ENCODE measurements around the gene HSF2. TPM values are rescaled to one million over a fixed set of nuclear protein-coding genes. Genes with fewer than 3 reads are reported as not detected.

HSF2 gene
- total and polyA plus RNA-seq, 2 of the 13 experiments (the other 11 are each of a cell fraction or from before 2014, with no cell fraction given), result 24.8 to 26.4 TPM

GRCh38 chr6:122363769-122364483, 35.5 kb upstream of the HSF2 start:
- 17% methylated on average over 3 of the region's 6 CpGs for WGBS (ENCODE audit: low lambda C conversion rate)
- FAIRE-seq (no peak), ATAC-seq (no peak), DNase-seq (ENCODE audit: low spot score) (no peak)
- Histone ChIP-seq H3K4me3 (replicated peaks in 1 of 3; ENCODE audit: insufficient read depth in 1 of 3, low read depth in 2 of 3, low read length in 3 of 3) (no peak overlapping the region), H3K9me3 (ENCODE audit: low read length) (no peaks in the 10 kb centered on the region), H3K4me2 (ENCODE audit: low read depth, low read length) (no peak overlapping the region), H3K27me3 (ENCODE audit: control insufficient read depth in 1 of 2, insufficient read depth in 2 of 2, low read length in 2 of 2) (no peaks in the 10 kb centered on the region; a peak in 1 of 5 replicates), H4K20me1 (ENCODE audit: insufficient read depth, low read length) (no peaks in the 10 kb centered on the region), H3K9ac (ENCODE audit: insufficient read depth, low read depth, low read length) (no peak overlapping the region), H3K79me2 (ENCODE audit: insufficient read depth, low read length) (no peaks in the 10 kb centered on the region), H3K36me3 (replicated peaks in 1 of 2; ENCODE audit: control insufficient read depth in 1 of 2, insufficient read depth in 2 of 2, low read length in 2 of 2) (no peaks in the 10 kb centered on the region), H3K27ac (ENCODE audit: extremely low read length, insufficient read depth, low read length) (no peak overlapping the region), H3K4me1 (ENCODE audit: insufficient read depth, low read length) (no peaks in the 10 kb centered on the region), H2AFZ (ENCODE audit: low read length) (no peak overlapping the region)
- TF ChIP-seq PAXIP1 (CRISPR knock-in tag; conservative IDR thresholded peaks at IDR 0.05) (no peak), RBFOX2 (IDR thresholded peaks at IDR 0.05; ENCODE audit: low read depth, low read length) (no peak), MNT (IDR thresholded peaks at IDR 0.05) (peak; percentile 50), TERF1 (CRISPR knock-in tag; IDR thresholded peaks at IDR 0.05) (no peak), GABPB1 (CRISPR knock-in tag; IDR thresholded peaks at IDR 0.05) (no peak), MYC (CRISPR knock-in tag; IDR thresholded peaks at IDR 0.05; ENCODE audit: borderline replicate concordance) (no peak), TAF1 (CRISPR knock-in tag; IDR thresholded peaks at IDR 0.05) (no peak)
- ChIA-PET CTCF (ENCODE audit: low intra/inter-chr PET ratio, low total read pairs) (no interaction called here), POLR2A (no interaction called here)
- no TSS peak for BruUV-seq (replicated peaks)
- in situ Hi-C loops (cut with HindIII; ENCODE audit: extremely low pct_ligation_motif_present, low pct_unique_long_range_greater_than_20kb) (no loop called here), intact Hi-C loops (cut with micrococcal nuclease; ENCODE audit: unreplicated experiment) (no loop called here)
